Measurements from ENCODE around the gene RBM4B.

DNA sequence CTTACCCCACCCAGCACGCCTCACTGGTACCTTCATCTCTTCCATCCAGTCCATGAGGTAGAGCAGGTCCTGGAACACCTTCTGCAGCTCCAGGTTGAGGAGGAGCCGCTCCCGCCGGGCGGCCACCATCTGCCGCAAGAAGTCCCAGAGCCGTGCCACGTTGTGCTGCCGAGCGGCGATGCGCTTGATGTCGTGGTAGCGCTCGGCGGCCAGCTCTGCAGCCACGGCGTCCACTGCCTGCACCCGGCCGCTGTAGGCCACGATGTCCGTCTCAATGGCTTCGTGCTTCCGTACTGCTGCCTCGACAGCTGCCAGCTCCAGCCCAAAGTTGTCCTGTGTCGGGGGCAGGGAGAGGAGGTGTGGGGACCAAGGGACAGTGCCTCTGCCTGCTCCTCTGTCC is 29.8 kb upstream of the RBM4B start:
- TF ChIP-seq, protein P1, sequence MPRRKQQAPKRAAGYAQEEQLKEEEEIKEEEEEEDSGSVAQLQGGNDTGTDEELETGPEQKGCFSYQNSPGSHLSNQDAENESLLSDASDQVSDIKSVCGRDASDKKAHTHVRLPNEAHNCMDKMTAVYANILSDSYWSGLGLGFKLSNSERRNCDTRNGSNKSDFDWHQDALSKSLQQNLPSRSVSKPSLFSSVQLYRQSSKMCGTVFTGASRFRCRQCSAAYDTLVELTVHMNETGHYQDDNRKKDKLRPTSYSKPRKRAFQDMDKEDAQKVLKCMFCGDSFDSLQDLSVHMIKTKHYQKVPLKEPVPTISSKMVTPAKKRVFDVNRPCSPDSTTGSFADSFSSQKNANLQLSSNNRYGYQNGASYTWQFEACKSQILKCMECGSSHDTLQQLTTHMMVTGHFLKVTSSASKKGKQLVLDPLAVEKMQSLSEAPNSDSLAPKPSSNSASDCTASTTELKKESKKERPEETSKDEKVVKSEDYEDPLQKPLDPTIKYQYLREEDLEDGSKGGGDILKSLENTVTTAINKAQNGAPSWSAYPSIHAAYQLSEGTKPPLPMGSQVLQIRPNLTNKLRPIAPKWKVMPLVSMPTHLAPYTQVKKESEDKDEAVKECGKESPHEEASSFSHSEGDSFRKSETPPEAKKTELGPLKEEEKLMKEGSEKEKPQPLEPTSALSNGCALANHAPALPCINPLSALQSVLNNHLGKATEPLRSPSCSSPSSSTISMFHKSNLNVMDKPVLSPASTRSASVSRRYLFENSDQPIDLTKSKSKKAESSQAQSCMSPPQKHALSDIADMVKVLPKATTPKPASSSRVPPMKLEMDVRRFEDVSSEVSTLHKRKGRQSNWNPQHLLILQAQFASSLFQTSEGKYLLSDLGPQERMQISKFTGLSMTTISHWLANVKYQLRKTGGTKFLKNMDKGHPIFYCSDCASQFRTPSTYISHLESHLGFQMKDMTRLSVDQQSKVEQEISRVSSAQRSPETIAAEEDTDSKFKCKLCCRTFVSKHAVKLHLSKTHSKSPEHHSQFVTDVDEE (CRISPR knock-in tag; IDR thresholded peaks at IDR 0.05): no peak
- TF ChIP-seq OSR1 (CRISPR knock-in tag; IDR thresholded peaks at IDR 0.05): no peak
- TF ChIP-seq ZFP30 (CRISPR knock-in tag; IDR thresholded peaks at IDR 0.05): no peak
- TF ChIP-seq, protein P2, sequence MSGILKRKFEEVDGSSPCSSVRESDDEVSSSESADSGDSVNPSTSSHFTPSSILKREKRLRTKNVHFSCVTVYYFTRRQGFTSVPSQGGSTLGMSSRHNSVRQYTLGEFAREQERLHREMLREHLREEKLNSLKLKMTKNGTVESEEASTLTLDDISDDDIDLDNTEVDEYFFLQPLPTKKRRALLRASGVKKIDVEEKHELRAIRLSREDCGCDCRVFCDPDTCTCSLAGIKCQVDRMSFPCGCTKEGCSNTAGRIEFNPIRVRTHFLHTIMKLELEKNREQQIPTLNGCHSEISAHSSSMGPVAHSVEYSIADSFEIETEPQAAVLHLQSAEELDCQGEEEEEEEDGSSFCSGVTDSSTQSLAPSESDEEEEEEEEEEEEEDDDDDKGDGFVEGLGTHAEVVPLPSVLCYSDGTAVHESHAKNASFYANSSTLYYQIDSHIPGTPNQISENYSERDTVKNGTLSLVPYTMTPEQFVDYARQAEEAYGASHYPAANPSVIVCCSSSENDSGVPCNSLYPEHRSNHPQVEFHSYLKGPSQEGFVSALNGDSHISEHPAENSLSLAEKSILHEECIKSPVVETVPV (CRISPR knock-in tag; IDR thresholded peaks at IDR 0.05): no peak
- TF ChIP-seq ZFP3 (CRISPR knock-in tag; IDR thresholded peaks at IDR 0.05): no peak
- TF ChIP-seq CSDC2 (CRISPR knock-in tag; IDR thresholded peaks at IDR 0.05): no peak
- TF ChIP-seq ZNF565 (CRISPR knock-in tag; conservative IDR thresholded peaks at IDR 0.05; ENCODE audit: low read depth): no peak
- no peak for TF ChIP-seq ZNF70 (CRISPR knock-in tag; IDR thresholded peaks at IDR 0.05)
- no peak for TF ChIP-seq PPARA (CRISPR knock-in tag; IDR thresholded peaks at IDR 0.05; ENCODE audit: borderline replicate concordance)
- TF ChIP-seq, protein P3, sequence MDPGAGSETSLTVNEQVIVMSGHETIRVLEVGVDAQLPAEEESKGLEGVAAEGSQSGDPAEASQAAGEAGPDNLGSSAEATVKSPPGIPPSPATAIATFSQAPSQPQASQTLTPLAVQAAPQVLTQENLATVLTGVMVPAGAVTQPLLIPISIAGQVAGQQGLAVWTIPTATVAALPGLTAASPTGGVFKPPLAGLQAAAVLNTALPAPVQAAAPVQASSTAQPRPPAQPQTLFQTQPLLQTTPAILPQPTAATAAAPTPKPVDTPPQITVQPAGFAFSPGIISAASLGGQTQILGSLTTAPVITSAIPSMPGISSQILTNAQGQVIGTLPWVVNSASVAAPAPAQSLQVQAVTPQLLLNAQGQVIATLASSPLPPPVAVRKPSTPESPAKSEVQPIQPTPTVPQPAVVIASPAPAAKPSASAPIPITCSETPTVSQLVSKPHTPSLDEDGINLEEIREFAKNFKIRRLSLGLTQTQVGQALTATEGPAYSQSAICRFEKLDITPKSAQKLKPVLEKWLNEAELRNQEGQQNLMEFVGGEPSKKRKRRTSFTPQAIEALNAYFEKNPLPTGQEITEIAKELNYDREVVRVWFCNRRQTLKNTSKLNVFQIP (CRISPR knock-in tag; IDR thresholded peaks at IDR 0.05; ENCODE audit: borderline replicate concordance, low read depth): no peak

All from SK-N-SH treated with all-trans-retinoic acid at 6 μM for 48 hours (cell line).